Aorta (tissue), 5 donors: Measurements from ENCODE around the gene B4GALNT3. TPM values are rescaled to one million over a fixed set of nuclear protein-coding genes. Genes with fewer than 3 reads are reported as not detected.

Source experiments
- ATAC-seq: fragments of 200-7000 bp; cut with Tn5 transposase; one replicate; pipeline ENCODE4 v1.9.1; 2022; ENCODE audit warnings: moderate library complexity; ENCODE audit not compliant: low FRiP score
- DNase-seq, 2 donors: peaks; one replicate each; pipeline ENCODE4 v3.0.0-alpha.2; 2020
- H3K27ac ChIP-seq, 2 donors: one replicate each; pipeline ENCODE4 v1.5.1; 2013; ENCODE audit warnings: low read length in 2 of 2, mild to moderate bottlenecking in 2 of 2, moderate library complexity in 2 of 2, control low read depth in 1 of 2, inconsistent platforms in 1 of 2, low read depth in 1 of 2
- H3K27me3 ChIP-seq, 2 donors: one replicate each; pipeline ENCODE4 v1.6.1; 2013; ENCODE audit warnings: control low read depth in 1 of 2, low read length in 1 of 2, mild to moderate bottlenecking in 1 of 2, moderate library complexity in 1 of 2; ENCODE audit not compliant: insufficient read depth in 2 of 2, control insufficient read depth in 1 of 2
- H3K36me3 ChIP-seq, 2 donors: one replicate each; pipeline ENCODE4 v1.6.1; 2013; ENCODE audit warnings: control low read depth in 1 of 2, low read length in 1 of 2, mild to moderate bottlenecking in 1 of 2; ENCODE audit not compliant: insufficient read depth in 2 of 2, control insufficient read depth in 1 of 2
- H3K4me1 ChIP-seq, 2 donors: one replicate each; pipeline ENCODE4 v1.6.1; 2013; ENCODE audit warnings: low read length in 2 of 2, control low read depth in 1 of 2, mild to moderate bottlenecking in 1 of 2, moderate library complexity in 1 of 2; ENCODE audit not compliant: insufficient read depth in 2 of 2, control insufficient read depth in 1 of 2
- H3K4me3 ChIP-seq, 2 donors: one replicate each; pipeline ENCODE4 v1.5.1; 2013; ENCODE audit warnings: low read length in 2 of 2, control low read depth in 1 of 2, mild to moderate bottlenecking in 1 of 2
- H3K9me3 ChIP-seq: one replicate; pipeline ENCODE4 v1.6.1; 2013; ENCODE audit warnings: mild to moderate bottlenecking, low read length; ENCODE audit not compliant: control insufficient read depth
- WGBS, 2 donors: extraction: QIAGEN DNeasy Blood & Tissue Kit; methylation state at CpG; one replicate each; pipeline ENCODE4 v1.1.7; 2013; 5-methylcytosine and 5-hydroxymethylcytosine counted together
- intact Hi-C, 2 donors: fragments of 100-400 bp; cut with DNase I; formaldehyde crosslinking; loops; one replicate each; pipeline versions ENCODE4 v1.14.2 to v1.15.0; 2022
- polyA plus RNA-seq, 2 donors: library from polyadenylated mRNA; stranded (reverse); fragments of 200-250 nt; gene quantifications; one replicate each; pipeline ENCODE4 v1.2.3, GENCODE V29; 2013
- total RNA-seq, 2 donors: library from RNA; stranded (reverse); fragmentation: NEBNext Ultra II Directional; extraction: Animal tissue kit (Norgen Biotek cat#: 25700); gene quantifications; one replicate each; pipeline ENCODE4 v1.2.1, GENCODE V29; 2021
- donor health status: healthy with polysubstance abuse.
- donor health status: Bipolar disorder and iron deficiency.
- donor health status: DM: no; HTN: no; CAD: no.
- donor health status: DM: no; HTN: no; CAD: no.
- donor health status: DM: yes; HTN: yes; CAD: no.

B4GALNT3 gene
- total and polyA plus RNA-seq, 4 donors = 10.3 to 29.9 (median 18.9) TPM

- H3K27me3 ChIP-seq = no peaks in the 10 kb centered on the region
- ATAC-seq (no peak), DNase-seq (peak in 1 of 2 donors; percentile 32)
- intact Hi-C loops = no loop called here
- H3K9me3 ChIP-seq = no peaks in the 10 kb centered on the region
- H3K4me3 ChIP-seq = no peak overlapping the region
- H3K27ac ChIP-seq = no peak overlapping the region
- 89 to 98% methylated on average over 6 to 9 of the region's 9 CpGs for WGBS, 2 donors
- peaks cover 0 to 10% of the 10 kb centered on the region in 2 donors for H3K4me1 ChIP-seq
- H3K36me3 ChIP-seq = no peaks in the 10 kb centered on the region
These were observed 83.3 kb downstream of the B4GALNT3 start for GRCh38 chr12:543114-543451.

GRCh38 chr12:544142-544541 is 84.4 kb downstream of the B4GALNT3 start:
- Histone ChIP-seq H3K36me3 (no peaks in the 10 kb centered on the region), H3K9me3 (no peaks in the 10 kb centered on the region), H3K27ac (no peak overlapping the region), H3K27me3 (no peaks in the 10 kb centered on the region), H3K4me3 (no peak overlapping the region), H3K4me1 (peaks cover 0 to 5% of the 10 kb centered on the region in 2 donors)
- DNase-seq = peak in 1 of 2 donors; percentile 24
- intact Hi-C loops = no loop called here
- ATAC-seq = no peak
- 92 to 95% methylated on average over 8 of the region's 8 CpGs for WGBS, 2 donors

- Histone ChIP-seq H3K4me3 (no peak overlapping the region), H3K27me3 (no peaks in the 10 kb centered on the region), H3K9me3 (no peaks in the 10 kb centered on the region), H3K36me3 (peaks cover 0 to 2% of the 10 kb centered on the region in 2 donors), H3K4me1 (peaks cover 0 to 5% of the 10 kb centered on the region in 2 donors), H3K27ac (no peak overlapping the region)
- WGBS, 2 donors = 86 to 87% methylated on average over 9 of the region's 9 CpGs
- peak; percentile 28 to 29 for DNase-seq
- intact Hi-C loops = loop anchor here in 1 of 2 donors (5.0 kb wide), 1 partner anchor 43 kb away; no protein-coding TSS in a partner anchor
- ATAC-seq = no peak
These were observed 85.3 kb downstream of the B4GALNT3 start for GRCh38 chr12:544941-545635.

- Histone ChIP-seq H3K27me3 (no peaks in the 10 kb centered on the region), H3K36me3 (peaks cover 0 to 2% of the 10 kb centered on the region in 2 donors), H3K4me1 (peaks cover 0 to 5% of the 10 kb centered on the region in 2 donors), H3K9me3 (no peaks in the 10 kb centered on the region), H3K27ac (no peak overlapping the region), H3K4me3 (no peak overlapping the region)
- 88% methylated on average over 6 of the region's 6 CpGs for WGBS, 2 donors
- DNase-seq = no peak
- no peak for ATAC-seq
- intact Hi-C loops = loop anchor here (1.0 to 5.0 kb wide), 3 partner anchors 44 to 94 kb away; no protein-coding TSS in a partner anchor
These were observed 86.1 kb downstream of the B4GALNT3 start for GRCh38 chr12:545835-546234.

GRCh38 chr12:546265-546919 is 86.7 kb downstream of the B4GALNT3 start:
- peak in 1 of 2 donors; percentile 47 for DNase-seq
- WGBS, 2 donors = 86 to 88% methylated on average over 34 to 41 of the region's 41 CpGs
- no peaks in the 10 kb centered on the region for H3K9me3 ChIP-seq
- no peak overlapping the region for H3K27ac ChIP-seq
- intact Hi-C loops = loop anchor here (1.0 to 5.0 kb wide), 3 partner anchors 44 to 94 kb away; no protein-coding TSS in a partner anchor
- ATAC-seq = peak; percentile 30
- peaks cover 0 to 2% of the 10 kb centered on the region in 2 donors for H3K36me3 ChIP-seq
- H3K4me1 ChIP-seq = peaks cover 0 to 2% of the 10 kb centered on the region in 2 donors
- H3K4me3 ChIP-seq = no peak overlapping the region
- H3K27me3 ChIP-seq = no peaks in the 10 kb centered on the region

GRCh38 chr12:546920-547845 is 87.4 kb downstream of the B4GALNT3 start:
- Histone ChIP-seq H3K4me3 (no peak overlapping the region), H3K4me1 (no peaks in the 10 kb centered on the region), H3K27me3 (no peaks in the 10 kb centered on the region), H3K9me3 (no peaks in the 10 kb centered on the region), H3K36me3 (peaks cover 0 to 2% of the 10 kb centered on the region in 2 donors), H3K27ac (no peak overlapping the region)
- DNase-seq (peak; percentile 79 to 92), ATAC-seq (peak; percentile 90)
- 33 to 34% methylated on average over 44 of the region's 44 CpGs for WGBS, 2 donors
- intact Hi-C loops = loop anchor here (1.0 to 5.0 kb wide), 3 partner anchors 45 to 95 kb away; no protein-coding TSS in a partner anchor

GRCh38 chr12:547883-548470 is 88.2 kb downstream of the B4GALNT3 start:
- ATAC-seq (no peak), DNase-seq (peak; percentile 31 to 38)
- no peak overlapping the region for H3K27ac ChIP-seq
- peaks cover 0 to 2% of the 10 kb centered on the region in 2 donors for H3K36me3 ChIP-seq
- no peaks in the 10 kb centered on the region for H3K27me3 ChIP-seq
- intact Hi-C loops = loop anchor here in 1 of 2 donors (2.0 to 5.0 kb wide), 2 partner anchors 46 to 95 kb away; no protein-coding TSS in a partner anchor
- WGBS, 2 donors = 77 to 78% methylated on average over 13 of the region's 13 CpGs
- no peak overlapping the region for H3K4me3 ChIP-seq
- H3K9me3 ChIP-seq = no peaks in the 10 kb centered on the region
- H3K4me1 ChIP-seq = no peaks in the 10 kb centered on the region
